HG02973 (cell line): ENCODE results near the gene SSH2.

ENCODE experiments used
- ATAC-seq: cut with Tn5 transposase; IDR thresholded peaks from one replicate; pipeline ENCODE4 v1.9.1; 2021; ENCODE audit warnings: moderate library complexity; ENCODE audit not compliant: unreplicated experiment

SSH2 gene

DNA sequence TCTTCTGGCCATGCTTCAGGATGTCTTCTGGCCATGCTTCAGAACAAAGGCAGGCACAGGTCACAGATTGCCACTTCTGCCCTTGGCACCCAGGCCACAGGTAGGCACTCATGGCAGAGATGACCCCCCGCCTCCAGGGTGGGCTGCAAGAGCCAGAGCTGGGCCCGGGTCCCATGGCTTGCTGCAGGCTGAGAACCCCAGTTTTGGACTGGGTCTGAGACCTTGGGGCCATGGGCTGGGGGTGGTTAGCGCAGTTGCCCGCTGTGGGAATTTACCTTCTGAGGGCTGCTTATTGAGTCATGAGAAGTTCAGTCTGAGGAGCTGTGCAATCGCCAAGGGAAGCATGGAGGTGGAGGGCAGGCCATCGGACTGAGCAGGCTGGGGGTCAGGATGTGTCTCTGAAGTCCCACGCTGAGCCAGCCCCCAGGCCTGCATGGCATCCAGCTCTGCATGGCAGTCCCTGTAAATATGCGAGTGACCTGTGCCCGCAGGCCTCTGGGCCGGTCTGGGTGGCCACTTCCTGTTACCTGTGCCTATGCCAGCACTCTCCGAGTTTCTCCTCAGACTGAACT, 335.4 kb downstream of the SSH2 start:
- ATAC-seq = no peak

- ATAC-seq = no peak
Observed at GRCh38 chr17:29593591-29594518, 336.2 kb downstream of the SSH2 start.

GRCh38 chr17:29592850-29593551, 337.0 kb downstream of the SSH2 start, which contains the start of gene ANKRD13B:
Gene ANKRD13B (plus strand): TSS chr17:29593132. CDS start chr17:29593622, 490 bp downstream.
- no peak for ATAC-seq

- ATAC-seq = no peak
Observed at GRCh38 chr17:29591737-29592608, 338.1 kb downstream of the SSH2 start.

- ATAC-seq = no peak
Observed at GRCh38 chr17:29591146-29591736, 338.8 kb downstream of the SSH2 start.

DNA sequence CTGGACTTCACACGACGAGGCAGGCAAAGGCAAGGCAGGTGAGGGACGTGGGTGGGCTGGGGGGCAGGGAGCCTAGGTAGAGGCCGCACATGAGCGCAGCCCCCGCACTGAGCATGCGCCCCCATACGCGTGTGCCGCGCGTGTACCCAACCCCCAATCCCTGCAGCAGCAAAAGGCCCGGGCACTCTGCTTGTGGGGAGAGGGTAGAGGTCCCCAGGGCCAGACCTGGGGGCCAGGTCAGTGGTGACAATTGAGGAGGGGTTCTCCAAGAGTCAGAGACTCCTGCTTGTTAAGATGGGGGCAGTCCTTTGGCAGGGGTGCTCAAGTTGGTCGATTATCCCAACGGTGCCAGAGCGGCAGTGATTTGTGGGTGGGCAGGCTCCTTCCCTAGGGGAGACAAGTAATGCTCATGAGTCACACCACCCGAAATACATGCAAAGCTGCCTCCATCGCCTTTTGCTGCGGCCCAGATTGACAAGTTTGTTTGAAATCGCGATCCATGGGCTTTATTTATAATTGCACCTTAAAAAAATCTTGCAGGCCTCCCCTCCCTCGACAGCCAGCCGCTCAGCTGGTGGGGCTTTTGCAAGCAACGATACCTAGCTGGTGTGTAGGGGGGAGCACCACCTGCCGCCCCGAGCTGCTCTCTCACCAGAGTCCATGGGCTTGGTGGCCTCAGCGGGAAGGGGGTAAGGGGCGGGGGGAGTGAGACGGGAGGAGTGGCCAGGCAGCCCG, 339.4 kb downstream of the SSH2 start:
- ATAC-seq = no peak

- ATAC-seq = peak; percentile 54
Observed at GRCh38 chr17:29589524-29590410, 340.3 kb downstream of the SSH2 start, which contains the start of gene GIT1. Gene GIT1 (minus strand): TSS chr17:29589648. CDS start chr17:29589378, 270 bp downstream.

GRCh38 chr17:29588562-29589411, 341.2 kb downstream of the SSH2 start:
- peak; percentile 11 for ATAC-seq

DNA sequence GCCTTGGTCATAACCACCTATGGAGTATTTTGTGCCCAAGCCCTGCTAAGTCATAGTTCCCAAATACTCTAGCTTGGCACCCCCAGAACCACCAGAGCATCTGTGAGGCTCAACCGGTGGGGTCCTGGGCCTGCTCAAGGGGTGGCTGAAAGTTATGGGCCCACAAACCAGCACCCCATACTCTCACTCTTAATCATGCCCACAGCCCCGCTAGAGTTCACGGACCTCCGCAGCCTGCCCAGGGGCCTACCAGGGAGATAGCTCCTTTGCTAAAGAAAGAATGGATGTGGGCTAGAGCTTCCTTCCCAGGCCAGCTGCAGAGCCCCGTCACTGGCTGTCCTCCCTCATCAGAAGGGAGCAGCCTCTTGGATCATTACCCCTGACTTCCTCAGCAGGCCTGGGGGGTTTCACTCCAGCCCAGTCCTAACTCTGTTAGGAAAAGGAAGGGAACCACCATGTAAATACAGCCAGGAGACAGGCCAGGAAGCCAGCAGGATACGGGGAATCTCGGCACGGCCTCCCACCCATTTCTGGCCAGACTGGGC, 341.9 kb downstream of the SSH2 start:
- no peak for ATAC-seq

GRCh38 chr17:29587591-29587990, 342.4 kb downstream of the SSH2 start:
- no peak for ATAC-seq

DNA sequence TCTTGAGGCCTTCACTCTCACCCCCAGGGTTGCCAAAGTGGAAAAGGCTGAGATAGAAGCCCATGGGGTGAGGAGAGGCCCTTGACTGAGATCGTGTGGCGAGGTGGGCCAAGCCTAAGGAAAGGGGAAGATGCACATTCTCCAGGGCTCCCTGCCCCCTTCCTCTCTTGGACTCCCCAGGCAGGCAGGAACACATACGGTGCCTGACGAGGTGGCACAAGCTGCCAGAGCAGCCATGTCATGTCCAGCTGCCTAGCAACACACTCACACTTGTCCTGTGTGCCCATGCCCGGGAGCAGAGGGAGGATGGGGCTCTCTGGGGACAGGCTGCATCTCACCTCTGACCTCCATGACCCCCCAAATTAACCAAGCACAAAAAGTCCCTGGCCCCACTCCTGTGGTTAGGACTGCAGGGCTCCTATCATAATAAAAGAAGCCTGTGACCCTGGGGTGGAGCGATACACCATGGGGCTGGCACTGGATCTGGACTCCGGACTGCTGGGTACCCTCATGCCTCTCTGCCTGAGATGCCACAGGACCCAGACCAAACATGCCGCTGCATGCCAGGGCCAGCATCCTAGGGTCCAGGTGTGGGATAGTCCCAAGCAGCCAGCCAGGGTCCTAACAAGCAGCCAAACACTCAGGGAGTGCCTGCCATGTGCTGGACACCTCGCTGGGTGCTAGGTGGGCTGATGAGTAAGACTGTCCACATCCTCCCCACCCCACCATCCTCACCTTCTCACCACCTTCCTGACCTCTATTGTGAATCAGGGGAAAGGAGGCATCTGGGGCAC, 343.2 kb downstream of the SSH2 start:
- ATAC-seq = no peak

DNA sequence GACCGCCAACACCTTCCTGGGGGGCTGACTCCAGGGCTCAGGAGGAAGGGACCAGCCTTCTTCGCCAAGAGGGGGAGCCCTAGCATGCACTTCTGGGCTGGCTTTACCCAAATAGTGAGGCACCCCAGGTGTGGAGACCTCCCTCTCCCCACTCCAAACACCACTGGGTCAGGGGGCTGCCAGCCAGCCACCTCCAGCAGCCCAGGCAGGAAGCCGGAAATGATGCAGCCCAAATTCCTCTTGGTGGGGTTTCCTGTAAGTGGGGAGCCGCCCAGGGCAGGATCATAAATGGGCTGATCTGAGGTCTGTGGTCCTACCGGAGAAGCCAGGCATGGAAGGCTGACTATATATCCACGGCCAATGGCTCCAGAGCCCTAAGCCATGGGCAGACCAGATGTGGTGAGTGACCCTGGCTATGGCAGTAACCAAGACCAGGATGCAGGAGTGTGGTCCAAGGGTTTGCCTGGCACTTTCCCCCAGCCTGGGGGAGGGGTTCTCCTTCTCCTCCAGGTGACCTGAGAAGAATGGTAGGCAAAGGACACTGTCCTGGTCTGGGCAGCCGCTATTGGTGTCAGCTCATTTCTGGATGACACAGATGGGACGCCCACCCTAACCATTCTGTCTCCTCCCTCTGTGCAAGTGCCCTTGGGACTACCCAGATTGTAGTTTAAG, 344.8 kb downstream of the SSH2 start:
- no peak for ATAC-seq

- no peak for ATAC-seq
Observed at GRCh38 chr17:29584452-29585079, 345.5 kb downstream of the SSH2 start.

DNA sequence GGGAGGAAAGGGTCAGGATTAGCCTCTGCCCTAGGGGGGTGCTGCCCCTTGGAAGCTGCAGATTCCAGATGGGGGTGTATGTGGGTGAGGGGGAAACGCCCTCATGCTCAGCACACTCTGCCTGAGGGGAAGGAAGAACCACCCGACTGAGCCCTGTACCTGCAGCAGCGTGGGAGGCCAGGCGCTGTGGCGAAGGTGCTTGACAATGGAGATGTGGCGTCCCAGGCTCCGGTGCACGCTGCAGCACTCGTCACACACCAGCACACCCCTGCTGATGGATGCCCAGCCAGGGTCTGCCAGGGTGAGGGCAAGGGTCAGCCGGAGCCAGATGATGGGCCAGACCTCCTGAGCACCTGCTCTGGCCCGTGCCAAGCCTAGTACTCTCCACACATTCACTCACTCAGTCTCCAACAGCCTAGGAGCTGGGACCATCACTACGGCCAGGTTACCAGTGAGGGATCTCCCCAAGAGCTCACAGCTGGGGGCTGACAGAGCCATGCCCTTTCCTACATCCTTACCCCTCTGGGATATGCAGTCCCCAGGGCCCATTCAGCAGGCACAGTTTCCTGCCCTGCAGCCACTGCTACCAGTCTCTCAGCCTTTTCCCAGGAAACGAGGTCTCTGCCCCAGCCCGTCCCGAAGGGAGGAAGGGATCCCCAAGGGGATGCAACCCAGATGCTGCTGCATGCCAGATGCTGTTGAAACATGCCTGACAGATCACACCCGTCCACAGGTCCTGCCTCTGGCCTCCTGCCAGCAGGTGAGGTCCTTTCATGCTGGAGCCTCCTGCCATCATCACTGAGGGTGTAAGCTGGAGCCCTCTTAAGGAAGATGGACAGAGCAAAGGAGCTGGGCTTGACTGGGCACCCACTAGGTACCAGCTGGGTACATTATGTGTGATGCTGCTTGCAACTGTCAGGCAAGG, 346.4 kb downstream of the SSH2 start:
- no peak for ATAC-seq
